ENCODE data around the gene MTAP.

The MTAP gene

GRCh38 chr9:21864505-21864904 is 62.1 kb downstream of the MTAP start:
- Histone ChIP-seq H3K27ac (replicated peaks) (no peak overlapping the region), H3K27me3 (ENCODE audit: insufficient read depth, poor library complexity, severe bottlenecking) (no peaks in the 10 kb centered on the region), H3K4me3 (replicated peaks; ENCODE audit: insufficient read depth, low read length) (no peak overlapping the region)
- DNase-seq (ENCODE audit: low read depth in 1 of 2, low spot score in 1 of 2), result no peak
- TF ChIP-seq GABPA (IDR thresholded peaks at IDR 0.05; ENCODE audit: low read depth) (no peak), REST (IDR thresholded peaks at IDR 0.05; ENCODE audit: insufficient replicate concordance, low read depth) (no peak), POLR2AphosphoS5 (IDR thresholded peaks at IDR 0.05; ENCODE audit: low read depth) (no peak), SPI1 (IDR thresholded peaks at IDR 0.05; ENCODE audit: borderline replicate concordance, low read depth) (no peak), CTCF (IDR thresholded peaks at IDR 0.05; ENCODE audit: insufficient read depth, low read length) (no peak)

DNA sequence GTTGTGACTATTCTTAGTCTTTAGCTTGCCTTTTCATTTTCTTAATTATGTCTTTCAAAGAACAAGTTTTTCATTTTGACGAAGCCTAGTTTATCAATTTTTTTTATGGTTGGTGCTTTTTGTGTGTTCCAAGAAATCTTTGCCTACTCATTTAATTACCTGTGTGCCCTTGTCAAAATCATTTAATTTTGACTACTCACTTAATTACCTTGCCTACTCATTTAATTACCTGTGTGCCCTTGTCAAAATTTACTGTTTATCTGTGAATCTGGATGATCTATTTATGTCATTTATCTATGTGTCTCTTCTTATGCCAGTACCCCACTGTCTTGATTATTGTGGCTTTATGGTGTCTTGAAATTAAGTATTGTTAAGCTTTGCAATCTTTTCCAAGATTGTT is 63.9 kb downstream of the MTAP start:
- TF ChIP-seq REST (IDR thresholded peaks at IDR 0.05; ENCODE audit: insufficient replicate concordance, low read depth), result no peak
- no peak for TF ChIP-seq CTCF (IDR thresholded peaks at IDR 0.05; ENCODE audit: insufficient read depth, low read length)
- TF ChIP-seq SPI1 (IDR thresholded peaks at IDR 0.05; ENCODE audit: borderline replicate concordance, low read depth), result no peak
- no peak for TF ChIP-seq POLR2AphosphoS5 (IDR thresholded peaks at IDR 0.05; ENCODE audit: low read depth)
- no peak for DNase-seq (ENCODE audit: low read depth in 1 of 2, low spot score in 1 of 2)
- Histone ChIP-seq H3K4me3 (replicated peaks; ENCODE audit: insufficient read depth, low read length) (no peak overlapping the region), H3K27me3 (ENCODE audit: insufficient read depth, poor library complexity, severe bottlenecking) (no peaks in the 10 kb centered on the region), H3K27ac (replicated peaks) (no peak overlapping the region)

DNA sequence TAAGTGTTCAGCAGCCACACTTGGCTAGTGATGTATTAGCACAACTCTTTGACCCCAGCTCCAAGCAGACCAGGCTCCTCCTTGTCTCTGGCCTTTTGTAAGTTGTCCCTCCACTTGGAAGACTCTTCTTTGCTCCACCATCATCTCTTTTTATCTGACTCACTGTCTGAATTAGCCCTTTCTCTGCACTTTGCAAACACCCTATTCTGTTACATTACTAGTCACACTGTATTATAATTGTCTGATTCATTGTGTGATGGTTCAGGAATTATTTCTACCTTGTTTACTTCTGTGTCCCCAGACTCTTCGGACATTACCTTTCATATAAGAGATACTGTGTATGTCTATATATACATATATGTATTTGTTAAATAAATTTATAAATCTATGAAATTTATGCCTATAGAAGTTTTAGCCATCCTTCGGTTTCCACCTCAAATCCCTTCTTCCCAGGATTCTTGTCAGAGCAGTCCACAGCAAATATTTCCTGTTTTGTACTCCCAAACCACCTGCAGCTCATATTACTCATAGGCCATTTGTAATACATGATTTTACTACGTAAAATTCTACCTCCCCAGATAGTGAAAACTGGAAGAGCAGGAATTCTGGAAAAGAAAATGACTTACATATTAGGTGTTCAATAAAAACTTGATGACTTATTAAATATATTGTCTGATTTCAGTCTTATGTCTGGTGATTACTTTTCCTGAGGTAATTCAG is 69.0 kb downstream of the MTAP start:
- TF ChIP-seq SPI1 (IDR thresholded peaks at IDR 0.05; ENCODE audit: borderline replicate concordance, low read depth), result no peak
- no peak for TF ChIP-seq POLR2AphosphoS5 (IDR thresholded peaks at IDR 0.05; ENCODE audit: low read depth)
- no peak for TF ChIP-seq REST (IDR thresholded peaks at IDR 0.05; ENCODE audit: insufficient replicate concordance, low read depth)
- no peak for TF ChIP-seq GABPA (IDR thresholded peaks at IDR 0.05; ENCODE audit: low read depth)
- no peak for TF ChIP-seq CTCF (IDR thresholded peaks at IDR 0.05; ENCODE audit: insufficient read depth, low read length)
- Histone ChIP-seq H3K27ac (replicated peaks) (no peak overlapping the region), H3K4me3 (replicated peaks; ENCODE audit: insufficient read depth, low read length) (no peak overlapping the region), H3K27me3 (ENCODE audit: insufficient read depth, poor library complexity, severe bottlenecking) (no peaks in the 10 kb centered on the region)
- no peak for DNase-seq (ENCODE audit: low read depth in 1 of 2, low spot score in 1 of 2)

All from HL-60 (cell line).